K562 (cell line): Measurements from ENCODE around the gene PYGM. TPM values are rescaled to one million over a fixed set of nuclear protein-coding genes. Genes with fewer than 3 reads are reported as not detected.

Source experiments
- DIDO1 ChIP-seq: fragments of 450-650 bp; IDR thresholded peaks from 2 replicates; pipeline ENCODE4 v1.6.1; 2016; ENCODE audit warnings: low read depth, missing biosample characterization, missing genetic modification characterization
- FOXP4 ChIP-seq: sonication (generic); formaldehyde crosslinking; IDR thresholded peaks from 2 replicates; pipeline ENCODE4 v1.8.0; 2022; ENCODE audit warnings: mild to moderate bottlenecking, missing genetic modification reagents, borderline replicate concordance
- IRF2 ChIP-seq: sonication (generic); formaldehyde crosslinking; IDR thresholded peaks from 2 replicates; pipeline ENCODE4 v1.8.1; 2022; ENCODE audit warnings: mild to moderate bottlenecking, missing genetic modification reagents
- ZNF280B ChIP-seq: fragments of 250-450 bp; sonication (Bioruptor Pico); IDR thresholded peaks from 2 replicates; pipeline ENCODE4 v1.5.1; 2021; ENCODE audit warnings: mild to moderate bottlenecking
- ZNF586 ChIP-seq: fragments of 450-650 bp; formaldehyde crosslinking; conservative IDR thresholded peaks from 2 replicates; pipeline ENCODE4 v1.4.0; 2020; ENCODE audit warnings: mild to moderate bottlenecking, moderate library complexity
- ZSCAN29 ChIP-seq: fragments of 450-650 bp; IDR thresholded peaks from 2 replicates; pipeline ENCODE4 v1.6.1; 2017
- polyA plus RNA-seq, 8 experiments: library from polyadenylated mRNA; depleted of rRNA in 4 of 8; stranded (reverse) in 5 of 8; unstranded in 3 of 8; fragments of >200 nt; fragmentation: Nextera tagmentation in 2 of 8; fragmentation: Illumina TruSeq in 1 of 8; extraction: Ambion mirVana in 2 of 8; extraction: Trizol in 1 of 8; gene quantifications; 2 replicates each; pipeline versions ENCODE4 v1.2.1 to v1.2.3, GENCODE V29; 2011 to 2014; ENCODE audit warnings: inconsistent platforms in 1 of 8, missing spikeins in 1 of 8
- total RNA-seq, 7 experiments: library from RNA; depleted of rRNA in 6 of 7; stranded (reverse); fragments of >200 nt in 6 of 7; fragmentation: Illumina TruSeq in 2 of 7; extraction: Trizol in 2 of 7; gene quantifications; 2 replicates each; pipeline versions ENCODE4 v1.2.1 to v1.2.3, GENCODE V29; 2011 to 2021; ENCODE audit warnings: low replicate concordance in 1 of 7

Gene PYGM
- total and polyA plus RNA-seq, 9 of the 15 experiments (the other 6 are each of a cell fraction or from before 2014, with no cell fraction given), result 0.07 to 1.5 (median 0.68) TPM

GRCh38 chr11:64743591-64744543 lies 15.9 kb downstream of the PYGM start, which contains the start of gene RASGRP2 (continued):
- TF ChIP-seq ZNF280B (CRISPR knock-in tag) (no peak), IRF2 (CRISPR knock-in tag) (no peak), ZSCAN29 (no peak), FOXP4 (no peak), ZNF586 (no peak), DIDO1 (tag) (no peak)
